GM12878 (cell line): Measurements from ENCODE around the gene TNFRSF1B. TPM values are rescaled to one million over a fixed set of nuclear protein-coding genes. Genes with fewer than 3 reads are reported as not detected.

ENCODE experiments used
- CHD2 ChIP-seq: IDR thresholded peaks from 2 replicates; pipeline ENCODE4 v1.6.1; 2011; ENCODE audit warnings: low read depth, low read length, improper control_type of control experiment, borderline replicate concordance
- ETV6 ChIP-seq, 2 experiments: fragments of 450-650 bp in 1 of 2; IDR thresholded peaks in 1 of 2; conservative IDR thresholded peaks in 1 of 2; 2 replicates each; pipeline ENCODE4 v1.6.1; 2014; ENCODE audit warnings: antibody characterized with exemption in 1 of 2, borderline replicate concordance in 1 of 2, low read depth in 1 of 2, mild to moderate bottlenecking in 1 of 2, moderate library complexity in 1 of 2
- GABPA ChIP-seq: IDR thresholded peaks from 2 replicates; pipeline ENCODE4 v1.6.1; 2014; ENCODE audit warnings: antibody characterized with exemption, low read depth, mild to moderate bottlenecking, inconsistent platforms
- HDAC2 ChIP-seq: fragments of 200-600 bp; sonication (generic); IDR thresholded peaks from 2 replicates; pipeline ENCODE4 v1.6.1; 2017
- HDGF ChIP-seq: fragments of 450-650 bp; IDR thresholded peaks from 2 replicates; pipeline ENCODE4 v1.6.1; 2016; ENCODE audit warnings: antibody characterized with exemption
- MTA2 ChIP-seq: fragments of 450-650 bp; IDR thresholded peaks from 2 replicates; pipeline ENCODE4 v1.6.1; 2016; ENCODE audit warnings: low read depth, mild to moderate bottlenecking, moderate library complexity
- NRF1 ChIP-seq: conservative IDR thresholded peaks from 2 replicates; pipeline ENCODE4 v1.6.1; 2011; ENCODE audit warnings: mild to moderate bottlenecking, low read depth, low read length, improper control_type of control experiment
- PKNOX1 ChIP-seq: fragments of 450-650 bp; IDR thresholded peaks from 2 replicates; pipeline ENCODE4 v1.6.1; 2016; ENCODE audit warnings: mild to moderate bottlenecking
- SIN3A ChIP-seq: IDR thresholded peaks from 2 replicates; pipeline ENCODE4 v1.6.1; 2012; ENCODE audit warnings: low read depth, low read length, improper control_type of control experiment
- SMAD5 ChIP-seq: IDR thresholded peaks from 2 replicates; pipeline ENCODE4 v1.6.1; 2016; ENCODE audit warnings: antibody characterized with exemption, low read depth
- SMC3 ChIP-seq: IDR thresholded peaks from 2 replicates; pipeline ENCODE4 v1.6.1; 2011; ENCODE audit warnings: low read length, improper control_type of control experiment, borderline replicate concordance
- SPI1 ChIP-seq: IDR thresholded peaks from 2 replicates; pipeline ENCODE4 v1.6.1; 2011; ENCODE audit warnings: low read depth, mild to moderate bottlenecking, low read length, moderate library complexity, borderline replicate concordance; ENCODE audit not compliant: insufficient read depth
- SUZ12 ChIP-seq: fragments of 200-600 bp; sonication (generic); IDR thresholded peaks from one replicate; pipeline ENCODE4 v1.6.1; 2018; ENCODE audit warnings: antibody characterized with exemption, mild to moderate bottlenecking; ENCODE audit not compliant: unreplicated experiment
- TAF1 ChIP-seq: IDR thresholded peaks from 2 replicates; pipeline ENCODE4 v1.6.1; 2011; ENCODE audit warnings: mild to moderate bottlenecking, low read depth, low read length, borderline replicate concordance
- TBL1XR1 ChIP-seq: IDR thresholded peaks from 2 replicates; pipeline ENCODE4 v1.6.1; 2012; ENCODE audit warnings: low read depth, low read length, improper control_type of control experiment
- TCF3 ChIP-seq: IDR thresholded peaks from 2 replicates; pipeline ENCODE4 v1.6.1; 2012; ENCODE audit warnings: low read depth, mild to moderate bottlenecking, low read length, borderline replicate concordance; ENCODE audit not compliant: insufficient read depth
- ZZZ3 ChIP-seq: IDR thresholded peaks from 2 replicates; pipeline ENCODE4 v1.6.1; 2011; ENCODE audit warnings: low read depth; ENCODE audit not compliant: control insufficient read depth, insufficient read length
- polyA plus RNA-seq, 11 experiments: library from polyadenylated mRNA; depleted of rRNA in 4 of 11; unstranded in 6 of 11; stranded (reverse) in 5 of 11; fragments of >200 nt; fragmentation: Nextera tagmentation in 4 of 11; fragmentation: Illumina TruSeq in 1 of 11; extraction: Ambion mirVana in 4 of 11; extraction: Trizol in 1 of 11; gene quantifications; 1 replicate in 1 of 11; 2 replicates in 10 of 11; pipeline versions ENCODE4 v1.2.1 to v1.2.3, GENCODE V29; 2011 to 2016; ENCODE audit warnings: inconsistent platforms in 2 of 11, missing spikeins in 2 of 11, low read depth in 1 of 11
- total RNA-seq, 4 experiments: library from RNA; depleted of rRNA in 3 of 4; stranded (reverse); fragments of >200 nt in 3 of 4; fragmentation: Illumina TruSeq in 1 of 4; extraction: Trizol in 1 of 4; gene quantifications; 2 replicates each; pipeline versions ENCODE4 v1.2.1 to v1.2.3, GENCODE V29; 2013 to 2021
- TF ChIP-seq, protein P1 (sequence below): fragments of 450-650 bp; IDR thresholded peaks from 2 replicates; pipeline ENCODE4 v1.6.1; 2017; ENCODE audit warnings: antibody characterized with exemption, mild to moderate bottlenecking, moderate library complexity
- TF ChIP-seq, protein P2 (sequence below): fragments of 450-650 bp; formaldehyde crosslinking; IDR thresholded peaks from 2 replicates; pipeline ENCODE4 v1.4.0; 2020; ENCODE audit warnings: mild to moderate bottlenecking, moderate library complexity
- TF ChIP-seq, protein P3 (sequence below): fragments of 450-650 bp; IDR thresholded peaks from 2 replicates; pipeline ENCODE4 v1.6.1; 2014; ENCODE audit warnings: mild to moderate bottlenecking
- TF ChIP-seq, protein P4 (sequence below): IDR thresholded peaks from 2 replicates; pipeline ENCODE4 v1.6.1; 2012; ENCODE audit warnings: low read length, inconsistent platforms

TNFRSF1B gene
- total and polyA plus RNA-seq, 10 of the 15 experiments (the other 5 are each of a cell fraction or from before 2014, with no cell fraction given) = 10.1 to 87.2 (median 37.3) TPM

GRCh38 chr1:12153181-12153785 is 13.5 kb upstream of the TNFRSF1B start (continued):
- TF ChIP-seq SMAD5 = no peak
- TF ChIP-seq GABPA = no peak
- TF ChIP-seq SMC3 = no peak
- TF ChIP-seq, protein P1, sequence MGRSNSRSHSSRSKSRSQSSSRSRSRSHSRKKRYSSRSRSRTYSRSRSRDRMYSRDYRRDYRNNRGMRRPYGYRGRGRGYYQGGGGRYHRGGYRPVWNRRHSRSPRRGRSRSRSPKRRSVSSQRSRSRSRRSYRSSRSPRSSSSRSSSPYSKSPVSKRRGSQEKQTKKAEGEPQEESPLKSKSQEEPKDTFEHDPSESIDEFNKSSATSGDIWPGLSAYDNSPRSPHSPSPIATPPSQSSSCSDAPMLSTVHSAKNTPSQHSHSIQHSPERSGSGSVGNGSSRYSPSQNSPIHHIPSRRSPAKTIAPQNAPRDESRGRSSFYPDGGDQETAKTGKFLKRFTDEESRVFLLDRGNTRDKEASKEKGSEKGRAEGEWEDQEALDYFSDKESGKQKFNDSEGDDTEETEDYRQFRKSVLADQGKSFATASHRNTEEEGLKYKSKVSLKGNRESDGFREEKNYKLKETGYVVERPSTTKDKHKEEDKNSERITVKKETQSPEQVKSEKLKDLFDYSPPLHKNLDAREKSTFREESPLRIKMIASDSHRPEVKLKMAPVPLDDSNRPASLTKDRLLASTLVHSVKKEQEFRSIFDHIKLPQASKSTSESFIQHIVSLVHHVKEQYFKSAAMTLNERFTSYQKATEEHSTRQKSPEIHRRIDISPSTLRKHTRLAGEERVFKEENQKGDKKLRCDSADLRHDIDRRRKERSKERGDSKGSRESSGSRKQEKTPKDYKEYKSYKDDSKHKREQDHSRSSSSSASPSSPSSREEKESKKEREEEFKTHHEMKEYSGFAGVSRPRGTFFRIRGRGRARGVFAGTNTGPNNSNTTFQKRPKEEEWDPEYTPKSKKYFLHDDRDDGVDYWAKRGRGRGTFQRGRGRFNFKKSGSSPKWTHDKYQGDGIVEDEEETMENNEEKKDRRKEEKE = no peak
- TF ChIP-seq, protein P2, sequence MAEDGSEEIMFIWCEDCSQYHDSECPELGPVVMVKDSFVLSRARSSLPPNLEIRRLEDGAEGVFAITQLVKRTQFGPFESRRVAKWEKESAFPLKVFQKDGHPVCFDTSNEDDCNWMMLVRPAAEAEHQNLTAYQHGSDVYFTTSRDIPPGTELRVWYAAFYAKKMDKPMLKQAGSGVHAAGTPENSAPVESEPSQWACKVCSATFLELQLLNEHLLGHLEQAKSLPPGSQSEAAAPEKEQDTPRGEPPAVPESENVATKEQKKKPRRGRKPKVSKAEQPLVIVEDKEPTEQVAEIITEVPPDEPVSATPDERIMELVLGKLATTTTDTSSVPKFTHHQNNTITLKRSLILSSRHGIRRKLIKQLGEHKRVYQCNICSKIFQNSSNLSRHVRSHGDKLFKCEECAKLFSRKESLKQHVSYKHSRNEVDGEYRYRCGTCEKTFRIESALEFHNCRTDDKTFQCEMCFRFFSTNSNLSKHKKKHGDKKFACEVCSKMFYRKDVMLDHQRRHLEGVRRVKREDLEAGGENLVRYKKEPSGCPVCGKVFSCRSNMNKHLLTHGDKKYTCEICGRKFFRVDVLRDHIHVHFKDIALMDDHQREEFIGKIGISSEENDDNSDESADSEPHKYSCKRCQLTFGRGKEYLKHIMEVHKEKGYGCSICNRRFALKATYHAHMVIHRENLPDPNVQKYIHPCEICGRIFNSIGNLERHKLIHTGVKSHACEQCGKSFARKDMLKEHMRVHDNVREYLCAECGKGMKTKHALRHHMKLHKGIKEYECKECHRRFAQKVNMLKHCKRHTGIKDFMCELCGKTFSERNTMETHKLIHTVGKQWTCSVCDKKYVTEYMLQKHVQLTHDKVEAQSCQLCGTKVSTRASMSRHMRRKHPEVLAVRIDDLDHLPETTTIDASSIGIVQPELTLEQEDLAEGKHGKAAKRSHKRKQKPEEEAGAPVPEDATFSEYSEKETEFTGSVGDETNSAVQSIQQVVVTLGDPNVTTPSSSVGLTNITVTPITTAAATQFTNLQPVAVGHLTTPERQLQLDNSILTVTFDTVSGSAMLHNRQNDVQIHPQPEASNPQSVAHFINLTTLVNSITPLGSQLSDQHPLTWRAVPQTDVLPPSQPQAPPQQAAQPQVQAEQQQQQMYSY (CRISPR knock-in tag) = no peak
- no peak for TF ChIP-seq TBL1XR1
- peak; percentile 67 for TF ChIP-seq PKNOX1
- no peak; the same call in 1 of the 2 replicates for TF ChIP-seq HDGF
- peak; percentile 66 for TF ChIP-seq MTA2
- no peak for TF ChIP-seq ZZZ3
- TF ChIP-seq, protein P3, sequence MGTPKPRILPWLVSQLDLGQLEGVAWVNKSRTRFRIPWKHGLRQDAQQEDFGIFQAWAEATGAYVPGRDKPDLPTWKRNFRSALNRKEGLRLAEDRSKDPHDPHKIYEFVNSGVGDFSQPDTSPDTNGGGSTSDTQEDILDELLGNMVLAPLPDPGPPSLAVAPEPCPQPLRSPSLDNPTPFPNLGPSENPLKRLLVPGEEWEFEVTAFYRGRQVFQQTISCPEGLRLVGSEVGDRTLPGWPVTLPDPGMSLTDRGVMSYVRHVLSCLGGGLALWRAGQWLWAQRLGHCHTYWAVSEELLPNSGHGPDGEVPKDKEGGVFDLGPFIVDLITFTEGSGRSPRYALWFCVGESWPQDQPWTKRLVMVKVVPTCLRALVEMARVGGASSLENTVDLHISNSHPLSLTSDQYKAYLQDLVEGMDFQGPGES = no peak
- TF ChIP-seq SIN3A = no peak
- TF ChIP-seq, protein P4, sequence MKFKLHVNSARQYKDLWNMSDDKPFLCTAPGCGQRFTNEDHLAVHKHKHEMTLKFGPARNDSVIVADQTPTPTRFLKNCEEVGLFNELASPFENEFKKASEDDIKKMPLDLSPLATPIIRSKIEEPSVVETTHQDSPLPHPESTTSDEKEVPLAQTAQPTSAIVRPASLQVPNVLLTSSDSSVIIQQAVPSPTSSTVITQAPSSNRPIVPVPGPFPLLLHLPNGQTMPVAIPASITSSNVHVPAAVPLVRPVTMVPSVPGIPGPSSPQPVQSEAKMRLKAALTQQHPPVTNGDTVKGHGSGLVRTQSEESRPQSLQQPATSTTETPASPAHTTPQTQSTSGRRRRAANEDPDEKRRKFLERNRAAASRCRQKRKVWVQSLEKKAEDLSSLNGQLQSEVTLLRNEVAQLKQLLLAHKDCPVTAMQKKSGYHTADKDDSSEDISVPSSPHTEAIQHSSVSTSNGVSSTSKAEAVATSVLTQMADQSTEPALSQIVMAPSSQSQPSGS = no peak
- TF ChIP-seq TCF3 = no peak
- no peak for TF ChIP-seq TAF1
- TF ChIP-seq SUZ12 = no peak
- TF ChIP-seq ETV6 (conservative IDR thresholded peaks at IDR 0.05 in 1 of 2, IDR thresholded peaks at IDR 0.05 in 1 of 2; ENCODE audit: borderline replicate concordance in 1 of 2, low read depth in 1 of 2) = no peak
- TF ChIP-seq NRF1 = no peak
- no peak for TF ChIP-seq SPI1
- no peak for TF ChIP-seq HDAC2
- no peak for TF ChIP-seq CHD2
